Vagina (tissue), 2 donors: ENCODE measurements around the gene HJV.

Experiments
- CTCF ChIP-seq, 3 experiments: fragments of 450-650 bp in 2 of 3; fragments of 200-600 bp in 1 of 3; sonication (generic) in 1 of 3; IDR thresholded peaks; one replicate each; pipeline ENCODE4 v1.5.1; 2017 to 2019; ENCODE audit warnings: antibody characterized with exemption in 3 of 3, mild to moderate bottlenecking in 2 of 3, moderate library complexity in 2 of 3
- POLR2A ChIP-seq, 2 donors: fragments of 450-650 bp; IDR thresholded peaks; one replicate each; pipeline ENCODE4 v1.6.1; 2017; ENCODE audit warnings: antibody characterized with exemption in 2 of 2, mild to moderate bottlenecking in 2 of 2, moderate library complexity in 2 of 2
- POLR2AphosphoS5 ChIP-seq, 2 donors: sonication (generic); formaldehyde crosslinking; IDR thresholded peaks; one replicate each; pipeline ENCODE4 v1.9.0; 2017; ENCODE audit warnings: antibody characterized with exemption in 2 of 2, mild to moderate bottlenecking in 2 of 2, low read depth in 1 of 2; ENCODE audit not compliant: insufficient read depth in 1 of 2

DNA sequence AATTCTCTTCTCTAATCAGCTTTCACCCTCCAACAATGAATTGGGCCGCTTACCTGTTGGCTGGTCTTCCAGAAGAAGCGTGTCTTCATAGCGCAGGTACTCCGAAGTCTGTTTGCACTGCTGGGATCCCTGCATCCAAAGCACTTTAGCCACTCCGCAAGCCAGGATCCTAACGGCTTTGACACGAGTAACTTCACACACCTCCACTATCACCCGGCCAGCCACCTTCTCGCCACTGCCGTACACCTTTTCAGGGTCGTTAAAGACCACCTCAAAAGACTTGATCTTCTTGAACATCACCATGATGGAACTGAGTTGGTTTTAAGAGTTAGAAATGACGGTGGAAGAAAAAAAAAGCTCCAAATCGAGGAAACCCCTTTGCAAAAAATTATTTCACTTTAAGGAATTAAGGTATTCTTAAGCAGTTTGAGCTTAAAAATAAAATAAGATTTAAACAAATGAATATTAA is 25.5 kb downstream of the HJV start:
- TF ChIP-seq CTCF (IDR thresholded peaks at IDR 0.05) (no peak), POLR2AphosphoS5 (IDR thresholded peaks at IDR 0.05; ENCODE audit: insufficient read depth in 1 of 2, low read depth in 1 of 2) (no peak), POLR2A (IDR thresholded peaks at IDR 0.05) (no peak)
